ENCODE measurements around the gene PGBD5.
"Not testable (repeated sequence)": the region's sequence is repeated elsewhere in the genome, so short reads cannot be mapped to it uniquely, and the experiment has no call there.

Gene PGBD5

DNA sequence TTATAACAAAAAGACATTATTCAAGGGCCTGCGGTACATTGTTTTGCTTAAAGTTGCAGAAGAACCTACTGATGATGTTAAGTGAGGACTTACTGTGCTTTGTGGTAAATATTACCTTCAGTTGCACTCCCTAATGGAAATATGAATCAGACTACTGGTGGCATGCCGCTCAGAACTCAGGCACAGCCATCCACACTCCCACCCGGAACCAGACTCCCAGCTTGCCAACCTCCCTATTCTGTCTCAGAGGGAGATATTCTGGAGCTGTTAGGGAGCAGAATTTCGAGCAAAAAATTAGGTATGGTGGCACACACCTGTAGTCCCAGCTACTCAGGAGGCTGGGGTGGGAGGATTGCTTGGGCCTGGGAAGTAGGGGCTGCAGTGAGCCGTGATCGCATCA lies 13.1 kb downstream of the PGBD5 start:
- no peak overlapping the region for H3K23ac ChIP-seq (ENCODE audit: low read depth, low read length, poor library complexity)
- no peak for DNase-seq (ENCODE audit: low spot score)
- H3K27me3 ChIP-seq (ENCODE audit: control insufficient read depth in 3 of 3, insufficient read depth in 3 of 3, low read depth in 1 of 3, low read length in 3 of 3), result no peaks in the 10 kb centered on the region
- H4K91ac ChIP-seq (ENCODE audit: low read depth, low read length, poor library complexity), result no peak overlapping the region
- H2BK12ac ChIP-seq (ENCODE audit: low read length), result no peak overlapping the region
- no peak overlapping the region for H2BK5ac ChIP-seq (ENCODE audit: low read length)
- H3K4ac ChIP-seq (ENCODE audit: low read length), result no peak overlapping the region
- no peak overlapping the region for H2BK120ac ChIP-seq (ENCODE audit: low read depth, low read length)
- no peak overlapping the region for H3K4me3 ChIP-seq (ENCODE audit: low read length in 2 of 2)
- no peak overlapping the region for H3K9ac ChIP-seq (ENCODE audit: low read depth, low read length, poor library complexity)
- H3K79me1 ChIP-seq (ENCODE audit: low read depth, low read length), result no peaks in the 10 kb centered on the region
- peaks cover 0 to 8% of the 10 kb centered on the region in 2 donors for H3K36me3 ChIP-seq (replicated peaks in 1 of 2; ENCODE audit: control insufficient read depth in 2 of 2, insufficient read depth in 2 of 2, low read length in 2 of 2)
- no peak overlapping the region for H3K4me2 ChIP-seq (ENCODE audit: insufficient read depth, low read length, poor library complexity, severe bottlenecking)
- H4K8ac ChIP-seq (ENCODE audit: low read depth, low read length), result no peak overlapping the region
- peaks cover 0 to 1% of the 10 kb centered on the region in 2 donors for H3K4me1 ChIP-seq (ENCODE audit: control insufficient read depth in 2 of 2, insufficient read depth in 1 of 2, low read depth in 1 of 2, low read length in 2 of 2)
- H2AK5ac ChIP-seq (ENCODE audit: low read depth, low read length), result no peak overlapping the region
- H2BK15ac ChIP-seq (ENCODE audit: low read length), result no peak overlapping the region
- WGBS, 2 donors (ENCODE audit: extremely low coverage in 2 of 2, insufficient read length in 2 of 2, insufficient replicate concordance in 1 of 2), result no CpG with 5 or more reads among the region's 6 CpGs
- H2AFZ ChIP-seq (ENCODE audit: low read length), result no peak overlapping the region
- no peak overlapping the region for H3K27ac ChIP-seq (replicated peaks; ENCODE audit: low read length)
- H3K18ac ChIP-seq (ENCODE audit: low read length), result no peak overlapping the region
- no peak overlapping the region for H3K14ac ChIP-seq (ENCODE audit: low read length)
- no peaks in the 10 kb centered on the region for H3K9me3 ChIP-seq (replicated peaks in 1 of 2; ENCODE audit: control insufficient read depth in 2 of 2, insufficient read depth in 1 of 2, low read depth in 1 of 2, low read length in 2 of 2)

DNA sequence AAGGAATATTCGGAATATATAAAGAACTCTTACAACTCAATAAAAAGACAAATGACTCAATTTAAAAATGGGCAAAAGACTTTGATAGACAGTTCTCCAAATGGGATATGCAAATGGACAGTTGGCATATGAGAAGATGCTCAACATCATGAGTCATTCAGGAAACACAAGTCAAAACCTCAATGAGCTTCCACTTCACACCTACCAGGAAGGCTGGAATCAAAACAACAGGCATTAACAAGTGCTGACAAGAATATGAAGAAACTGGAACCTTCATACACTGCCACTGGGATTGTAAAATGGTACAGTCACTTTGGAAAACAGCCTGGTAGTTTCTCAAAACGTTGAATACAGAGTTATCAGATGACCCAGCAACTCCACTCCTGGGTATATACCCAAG lies 17.2 kb downstream of the PGBD5 start:
- no peak overlapping the region for H3K4me3 ChIP-seq (ENCODE audit: low read length in 2 of 2)
- no peak overlapping the region for H2BK12ac ChIP-seq (ENCODE audit: low read length)
- no peaks in the 10 kb centered on the region for H3K79me1 ChIP-seq (ENCODE audit: low read depth, low read length)
- no peak overlapping the region for H2BK120ac ChIP-seq (ENCODE audit: low read depth, low read length)
- no peak for DNase-seq (ENCODE audit: low spot score)
- H3K14ac ChIP-seq (ENCODE audit: low read length), result no peak overlapping the region
- no peak overlapping the region for H3K18ac ChIP-seq (ENCODE audit: low read length)
- H3K4me1 ChIP-seq (ENCODE audit: control insufficient read depth in 2 of 2, insufficient read depth in 1 of 2, low read depth in 1 of 2, low read length in 2 of 2), result no peaks in the 10 kb centered on the region
- H3K9ac ChIP-seq (ENCODE audit: low read depth, low read length, poor library complexity), result no peak overlapping the region
- no peak overlapping the region for H3K23ac ChIP-seq (ENCODE audit: low read depth, low read length, poor library complexity)
- no peaks in the 10 kb centered on the region for H3K9me3 ChIP-seq (replicated peaks in 1 of 2; ENCODE audit: control insufficient read depth in 2 of 2, insufficient read depth in 1 of 2, low read depth in 1 of 2, low read length in 2 of 2)
- no peak overlapping the region for H2AFZ ChIP-seq (ENCODE audit: low read length)
- no peak overlapping the region for H4K8ac ChIP-seq (ENCODE audit: low read depth, low read length)
- H4K91ac ChIP-seq (ENCODE audit: low read depth, low read length, poor library complexity), result no peak overlapping the region
- H3K36me3 ChIP-seq (replicated peaks in 1 of 2; ENCODE audit: control insufficient read depth in 2 of 2, insufficient read depth in 2 of 2, low read length in 2 of 2), result peaks cover 0 to 3% of the 10 kb centered on the region in 2 donors
- no peaks in the 10 kb centered on the region for H3K27me3 ChIP-seq (ENCODE audit: control insufficient read depth in 3 of 3, insufficient read depth in 3 of 3, low read depth in 1 of 3, low read length in 3 of 3)
- H2AK5ac ChIP-seq (ENCODE audit: low read depth, low read length), result no peak overlapping the region
- H3K4me2 ChIP-seq (ENCODE audit: insufficient read depth, low read length, poor library complexity, severe bottlenecking), result no peak overlapping the region
- no peak overlapping the region for H3K4ac ChIP-seq (ENCODE audit: low read length)
- no peak overlapping the region for H2BK5ac ChIP-seq (ENCODE audit: low read length)
- no peak overlapping the region for H2BK15ac ChIP-seq (ENCODE audit: low read length)
- no peak overlapping the region for H3K27ac ChIP-seq (replicated peaks; ENCODE audit: low read length)
- WGBS, 2 donors (ENCODE audit: extremely low coverage in 2 of 2, insufficient read length in 2 of 2, insufficient replicate concordance in 1 of 2), result no CpG with 5 or more reads among the region's 2 CpGs

GRCh38 chr1:230407351-230407750 lies 18.8 kb downstream of the PGBD5 start:
- H3K79me1 ChIP-seq (ENCODE audit: low read depth, low read length), result no peaks in the 10 kb centered on the region
- no peak overlapping the region for H3K27ac ChIP-seq (replicated peaks; ENCODE audit: low read length)
- no peak overlapping the region for H3K23ac ChIP-seq (ENCODE audit: low read depth, low read length, poor library complexity)
- no peak overlapping the region for H2BK15ac ChIP-seq (ENCODE audit: low read length)
- H2AFZ ChIP-seq (ENCODE audit: low read length), result no peak overlapping the region
- no peak overlapping the region for H2BK120ac ChIP-seq (ENCODE audit: low read depth, low read length)
- DNase-seq (ENCODE audit: low spot score), result no peak
- no CpG with 5 or more reads among the region's 2 CpGs for WGBS, 2 donors (ENCODE audit: extremely low coverage in 2 of 2, insufficient read length in 2 of 2, insufficient replicate concordance in 1 of 2)
- no peaks in the 10 kb centered on the region for H3K36me3 ChIP-seq (replicated peaks in 1 of 2; ENCODE audit: control insufficient read depth in 2 of 2, insufficient read depth in 2 of 2, low read length in 2 of 2)
- H2BK5ac ChIP-seq (ENCODE audit: low read length), result no peak overlapping the region
- H3K9ac ChIP-seq (ENCODE audit: low read depth, low read length, poor library complexity), result no peak overlapping the region
- no peaks in the 10 kb centered on the region for H3K9me3 ChIP-seq (replicated peaks in 1 of 2; ENCODE audit: control insufficient read depth in 2 of 2, insufficient read depth in 1 of 2, low read depth in 1 of 2, low read length in 2 of 2)
- no peak overlapping the region for H2BK12ac ChIP-seq (ENCODE audit: low read length)
- H3K4me2 ChIP-seq (ENCODE audit: insufficient read depth, low read length, poor library complexity, severe bottlenecking), result no peak overlapping the region
- H3K27me3 ChIP-seq (ENCODE audit: control insufficient read depth in 3 of 3, insufficient read depth in 3 of 3, low read depth in 1 of 3, low read length in 3 of 3), result no peaks in the 10 kb centered on the region
- H3K4ac ChIP-seq (ENCODE audit: low read length), result no peak overlapping the region
- no peak overlapping the region for H3K14ac ChIP-seq (ENCODE audit: low read length)
- H2AK5ac ChIP-seq (ENCODE audit: low read depth, low read length), result no peak overlapping the region
- H4K91ac ChIP-seq (ENCODE audit: low read depth, low read length, poor library complexity), result no peak overlapping the region
- no peak overlapping the region for H4K8ac ChIP-seq (ENCODE audit: low read depth, low read length)
- no peaks in the 10 kb centered on the region for H3K4me1 ChIP-seq (ENCODE audit: control insufficient read depth in 2 of 2, insufficient read depth in 1 of 2, low read depth in 1 of 2, low read length in 2 of 2)
- H3K4me3 ChIP-seq (ENCODE audit: low read length in 2 of 2), result no peak overlapping the region
- H3K18ac ChIP-seq (ENCODE audit: low read length), result no peak overlapping the region

GRCh38 chr1:230406727-230407126 lies 19.4 kb downstream of the PGBD5 start:
- not testable (repeated sequence) for H2AFZ ChIP-seq (ENCODE audit: low read length); H3K4me3 ChIP-seq (ENCODE audit: low read length in 2 of 2); H3K4me1 ChIP-seq (ENCODE audit: control insufficient read depth in 2 of 2, insufficient read depth in 1 of 2, low read depth in 1 of 2, low read length in 2 of 2); H3K9me3 ChIP-seq (replicated peaks in 1 of 2; ENCODE audit: control insufficient read depth in 2 of 2, insufficient read depth in 1 of 2, low read depth in 1 of 2, low read length in 2 of 2); H2BK15ac ChIP-seq (ENCODE audit: low read length); H3K23ac ChIP-seq (ENCODE audit: low read depth, low read length, poor library complexity); H2BK5ac ChIP-seq (ENCODE audit: low read length); H2BK120ac ChIP-seq (ENCODE audit: low read depth, low read length); H4K8ac ChIP-seq (ENCODE audit: low read depth, low read length); H4K91ac ChIP-seq (ENCODE audit: low read depth, low read length, poor library complexity); H3K18ac ChIP-seq (ENCODE audit: low read length); DNase-seq (ENCODE audit: low spot score); H3K27ac ChIP-seq (replicated peaks; ENCODE audit: low read length); H2AK5ac ChIP-seq (ENCODE audit: low read depth, low read length); H3K9ac ChIP-seq (ENCODE audit: low read depth, low read length, poor library complexity); H3K14ac ChIP-seq (ENCODE audit: low read length); H3K27me3 ChIP-seq (ENCODE audit: control insufficient read depth in 3 of 3, insufficient read depth in 3 of 3, low read depth in 1 of 3, low read length in 3 of 3); H3K36me3 ChIP-seq (replicated peaks in 1 of 2; ENCODE audit: control insufficient read depth in 2 of 2, insufficient read depth in 2 of 2, low read length in 2 of 2); H2BK12ac ChIP-seq (ENCODE audit: low read length); H3K79me1 ChIP-seq (ENCODE audit: low read depth, low read length); H3K4ac ChIP-seq (ENCODE audit: low read length); H3K4me2 ChIP-seq (ENCODE audit: insufficient read depth, low read length, poor library complexity, severe bottlenecking)
- no CpG with 5 or more reads among the region's 11 CpGs for WGBS, 2 donors (ENCODE audit: extremely low coverage in 2 of 2, insufficient read length in 2 of 2, insufficient replicate concordance in 1 of 2)
